PFSK-1 (cell line): ENCODE results near the gene LIPC.

Source experiments
- POLR2AphosphoS5 ChIP-seq: IDR thresholded peaks from 2 replicates; pipeline ENCODE4 v1.6.1; 2012; ENCODE audit warnings: low read depth, mild to moderate bottlenecking, control low read depth, low read length, moderate library complexity
- REST ChIP-seq, 2 experiments: IDR thresholded peaks; 2 replicates each; pipeline versions ENCODE4 v1.6.1 to v1.8.0; 2011 to 2012; ENCODE audit warnings: low read depth in 2 of 2, low read length in 2 of 2, control low read depth in 1 of 2, inconsistent platforms in 1 of 2, mild to moderate bottlenecking in 1 of 2, moderate library complexity in 1 of 2; ENCODE audit not compliant: insufficient read depth in 1 of 2
- SIN3A ChIP-seq: IDR thresholded peaks from 2 replicates; pipeline ENCODE4 v1.6.1; 2012; ENCODE audit warnings: mild to moderate bottlenecking, low read length, moderate library complexity, borderline replicate concordance; ENCODE audit not compliant: insufficient read depth
- TAF1 ChIP-seq: IDR thresholded peaks from 2 replicates; pipeline ENCODE4 v1.6.1; 2012; ENCODE audit warnings: low read length, control low read depth, borderline replicate concordance; ENCODE audit not compliant: insufficient read depth

- TF ChIP-seq SIN3A, result no peak
- TF ChIP-seq POLR2AphosphoS5, result no peak
- no peak for TF ChIP-seq TAF1
- TF ChIP-seq REST (IDR thresholded peaks at IDR 0.05; ENCODE audit: insufficient read depth in 1 of 2, low read depth in 2 of 2, low read length in 2 of 2), result no peak
Observed at GRCh38 chr15:58541410-58542087, 109.8 kb downstream of the LIPC start.
